HG03095 (cell line): ENCODE results near the gene BRI3BP.
A peak's percentile ranks its signal among the peaks of the same experiment; 100 is the strongest.

Experiments
- ATAC-seq: cut with Tn5 transposase; IDR thresholded peaks from one replicate; pipeline ENCODE4 v1.9.1; 2021; ENCODE audit warnings: moderate library complexity; ENCODE audit not compliant: unreplicated experiment

BRI3BP gene

GRCh38 chr12:124993626-124994436 is at the start of gene BRI3BP:
Gene BRI3BP, plus strand, starts transcription at chr12:124993645. Its CDS starts 146 bp downstream, at chr12:124993791.
- peak; percentile 44 for ATAC-seq

- ATAC-seq, result no peak
Measured at GRCh38 chr12:124946447-124946793, 47.0 kb upstream of the BRI3BP start.

- ATAC-seq, result no peak
Measured at GRCh38 chr12:124947013-124947412, 46.4 kb upstream of the BRI3BP start.

- ATAC-seq, result no peak
Measured at GRCh38 chr12:124947561-124948398, 45.7 kb upstream of the BRI3BP start.

GRCh38 chr12:124949066-124949465 is 44.4 kb upstream of the BRI3BP start:
- ATAC-seq, result no peak

- no peak for ATAC-seq
Measured at GRCh38 chr12:124949779-124950728, 43.4 kb upstream of the BRI3BP start.

- ATAC-seq, result no peak
Measured at GRCh38 chr12:124952295-124952694, 41.1 kb upstream of the BRI3BP start.

- ATAC-seq, result no peak
Measured at GRCh38 chr12:124952801-124953200, 40.6 kb upstream of the BRI3BP start.

- no peak for ATAC-seq
Measured at GRCh38 chr12:124953689-124954405, 39.6 kb upstream of the BRI3BP start.

- no peak for ATAC-seq
Measured at GRCh38 chr12:124954771-124955170, 38.7 kb upstream of the BRI3BP start.

- ATAC-seq, result no peak
Measured at GRCh38 chr12:124956571-124956970, 36.9 kb upstream of the BRI3BP start.

GRCh38 chr12:124961055-124961454 is 32.4 kb upstream of the BRI3BP start:
- ATAC-seq, result no peak

- no peak for ATAC-seq
Measured at GRCh38 chr12:124963211-124963610, 30.2 kb upstream of the BRI3BP start.

- no peak for ATAC-seq
Measured at GRCh38 chr12:124964251-124964650, 29.2 kb upstream of the BRI3BP start.

- no peak for ATAC-seq
Measured at GRCh38 chr12:124964836-124965462, 28.5 kb upstream of the BRI3BP start.

GRCh38 chr12:124967016-124967739 is 26.3 kb upstream of the BRI3BP start:
- no peak for ATAC-seq

- ATAC-seq, result no peak
Measured at GRCh38 chr12:124968656-124969055, 24.8 kb upstream of the BRI3BP start.

- ATAC-seq, result no peak
Measured at GRCh38 chr12:124970647-124971402, 22.6 kb upstream of the BRI3BP start.
